Mesodermal cell (in vitro differentiated cells): ENCODE results near the gene TMIE.

Experiments used
- H3K27ac ChIP-seq: 2 replicates; pipeline ENCODE4 v1.7.0; 2013; ENCODE audit warnings: mild to moderate bottlenecking, low read depth, low read length, moderate library complexity; ENCODE audit not compliant: severe bottlenecking
- H3K36me3 ChIP-seq: 2 replicates; pipeline ENCODE4 v1.7.1; 2013; ENCODE audit warnings: mild to moderate bottlenecking, low read length, moderate library complexity; ENCODE audit not compliant: control insufficient read depth, insufficient read depth
- H3K4me1 ChIP-seq: one replicate; pipeline ENCODE4 v1.7.1; 2013; ENCODE audit warnings: mild to moderate bottlenecking, low read length; ENCODE audit not compliant: insufficient read depth, control insufficient read depth, poor library complexity, severe bottlenecking
- H3K4me3 ChIP-seq: 2 replicates; pipeline ENCODE4 v1.7.0; 2013; ENCODE audit warnings: low read length, control low read depth, mild to moderate bottlenecking; ENCODE audit not compliant: insufficient read depth, poor library complexity, severe bottlenecking; ENCODE audit errors: extremely low read depth
- H3K9me3 ChIP-seq: 2 replicates; pipeline ENCODE4 v1.7.1; 2013; ENCODE audit warnings: mild to moderate bottlenecking, low read length, moderate library complexity; ENCODE audit not compliant: control insufficient read depth
- WGBS, 2 experiments: methylation state at CpG; one replicate each; pipeline ENCODE4 v1.1.5; 2013; ENCODE audit warnings: missing lambda C conversion rate in 2 of 2; ENCODE audit not compliant: insufficient coverage in 2 of 2; 5-methylcytosine and 5-hydroxymethylcytosine counted together

TMIE gene

GRCh38 chr3:46664188-46664970 lies 36.8 kb upstream of the TMIE start:
- no peaks in the 10 kb centered on the region for H3K4me1 ChIP-seq
- H3K9me3 ChIP-seq: no peaks in the 10 kb centered on the region
- H3K36me3 ChIP-seq: no peaks in the 10 kb centered on the region
- WGBS, 2 experiments: 93 to 94% methylated on average over 6 of the region's 6 CpGs
- no peak overlapping the region for H3K27ac ChIP-seq
- H3K4me3 ChIP-seq: no peak overlapping the region

- no peaks in the 10 kb centered on the region for H3K4me1 ChIP-seq
- WGBS, 2 experiments: 74 to 84% methylated on average over 16 of the region's 23 CpGs
Observed at GRCh38 chr3:46664971-46665762, 36.0 kb upstream of the TMIE start.

GRCh38 chr3:46665763-46666452 lies 35.3 kb upstream of the TMIE start:
- WGBS, 2 experiments: 84 to 87% methylated on average over 8 of the region's 9 CpGs
- Histone ChIP-seq H3K27ac (no peak overlapping the region), H3K9me3 (no peaks in the 10 kb centered on the region), H3K4me3 (no peak overlapping the region), H3K4me1 (no peaks in the 10 kb centered on the region), H3K36me3 (no peaks in the 10 kb centered on the region)

More at GRCh38 chr3:46664971-46665762, 36.0 kb upstream of the TMIE start:
- H3K27ac ChIP-seq: no peak overlapping the region
- no peaks in the 10 kb centered on the region for H3K9me3 ChIP-seq
- H3K36me3 ChIP-seq: no peaks in the 10 kb centered on the region
- H3K4me3 ChIP-seq: no peak overlapping the region

GRCh38 chr3:46666453-46666845 lies 34.7 kb upstream of the TMIE start:
- no peaks in the 10 kb centered on the region for H3K36me3 ChIP-seq
- no peaks in the 10 kb centered on the region for H3K9me3 ChIP-seq
- H3K27ac ChIP-seq: no peak overlapping the region
- no peak overlapping the region for H3K4me3 ChIP-seq
- 85 to 88% methylated on average over 7 of the region's 7 CpGs for WGBS, 2 experiments
- H3K4me1 ChIP-seq: no peaks in the 10 kb centered on the region

- Histone ChIP-seq H3K27ac (no peak overlapping the region), H3K4me3 (no peak overlapping the region), H3K4me1 (no peaks in the 10 kb centered on the region), H3K36me3 (no peaks in the 10 kb centered on the region), H3K9me3 (no peaks in the 10 kb centered on the region)
- 83 to 91% methylated on average over 6 to 8 of the region's 8 CpGs for WGBS, 2 experiments
Observed at GRCh38 chr3:46667061-46667621, 34.1 kb upstream of the TMIE start.

- Histone ChIP-seq H3K36me3 (no peaks in the 10 kb centered on the region), H3K4me1 (no peaks in the 10 kb centered on the region), H3K4me3 (no peak overlapping the region), H3K27ac (no peak overlapping the region), H3K9me3 (no peaks in the 10 kb centered on the region)
- WGBS, 2 experiments: 91 to 96% methylated on average over 8 to 9 of the region's 9 CpGs
Observed at GRCh38 chr3:46667657-46668056, 33.5 kb upstream of the TMIE start.

- WGBS, 2 experiments: 82% methylated on average over 7 to 8 of the region's 8 CpGs
- H3K27ac ChIP-seq: no peak overlapping the region
- H3K36me3 ChIP-seq: no peaks in the 10 kb centered on the region
- no peak overlapping the region for H3K4me3 ChIP-seq
- H3K4me1 ChIP-seq: no peaks in the 10 kb centered on the region
- no peaks in the 10 kb centered on the region for H3K9me3 ChIP-seq
Observed at GRCh38 chr3:46668116-46668515, 33.1 kb upstream of the TMIE start.

- Histone ChIP-seq H3K4me1 (no peaks in the 10 kb centered on the region), H3K27ac (no peak overlapping the region), H3K9me3 (no peaks in the 10 kb centered on the region), H3K36me3 (no peaks in the 10 kb centered on the region), H3K4me3 (no peak overlapping the region)
- 92 to 94% methylated on average over 2 of the region's 2 CpGs for WGBS, 2 experiments
Observed at GRCh38 chr3:46668591-46668990, 32.6 kb upstream of the TMIE start.

- no peak overlapping the region for H3K4me3 ChIP-seq
Observed at GRCh38 chr3:46669191-46669999, 31.8 kb upstream of the TMIE start.

More at GRCh38 chr3:46669191-46669999, 31.8 kb upstream of the TMIE start:
- Histone ChIP-seq H3K27ac (no peak overlapping the region), H3K4me1 (no peaks in the 10 kb centered on the region), H3K9me3 (no peaks in the 10 kb centered on the region), H3K36me3 (no peaks in the 10 kb centered on the region)
- 85 to 91% methylated on average over 7 to 8 of the region's 9 CpGs for WGBS, 2 experiments
